DND-41 (cell line): Measurements from ENCODE around the gene ATP1A3.

ENCODE experiments used
- EZH2 ChIP-seq: IDR thresholded peaks from 3 replicates; pipeline ENCODE4 v1.6.1; 2012; ENCODE audit warnings: borderline replicate concordance, low read depth, mild to moderate bottlenecking, moderate library complexity, low read length, inconsistent platforms; ENCODE audit not compliant: severe bottlenecking
- TF ChIP-seq, protein P1 (sequence below): IDR thresholded peaks from 2 replicates; pipeline ENCODE4 v1.5.1; 2012; ENCODE audit warnings: borderline replicate concordance, low read length, moderate library complexity, mild to moderate bottlenecking; ENCODE audit not compliant: poor library complexity, severe bottlenecking; ENCODE audit errors: extremely low read depth

DNA sequence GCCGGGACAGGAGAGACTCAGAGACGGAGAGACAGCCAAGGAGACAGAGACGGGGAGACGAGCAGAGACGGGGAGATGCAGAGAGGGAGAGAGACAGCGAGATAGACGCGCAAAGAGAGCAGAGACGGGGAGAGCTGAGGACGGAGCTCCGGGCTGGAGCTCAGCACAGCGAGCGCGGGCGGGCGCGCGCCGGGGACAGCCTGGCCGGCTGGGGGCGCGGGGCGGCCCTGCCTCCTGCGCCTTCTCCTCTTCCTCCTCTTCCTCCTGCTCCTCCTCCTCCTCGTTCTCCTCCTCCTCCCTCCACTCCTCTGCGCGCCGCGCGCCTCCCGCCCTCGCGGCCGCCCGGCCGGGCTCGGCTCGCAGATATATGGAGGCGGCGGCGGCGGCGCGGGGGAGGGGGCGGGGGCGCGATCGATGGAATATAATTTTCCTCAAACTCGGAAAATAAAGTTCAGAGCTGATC lies 65.8 kb downstream of the ATP1A3 start, which contains the start of gene ERFL:
- TF ChIP-seq, protein P1, sequence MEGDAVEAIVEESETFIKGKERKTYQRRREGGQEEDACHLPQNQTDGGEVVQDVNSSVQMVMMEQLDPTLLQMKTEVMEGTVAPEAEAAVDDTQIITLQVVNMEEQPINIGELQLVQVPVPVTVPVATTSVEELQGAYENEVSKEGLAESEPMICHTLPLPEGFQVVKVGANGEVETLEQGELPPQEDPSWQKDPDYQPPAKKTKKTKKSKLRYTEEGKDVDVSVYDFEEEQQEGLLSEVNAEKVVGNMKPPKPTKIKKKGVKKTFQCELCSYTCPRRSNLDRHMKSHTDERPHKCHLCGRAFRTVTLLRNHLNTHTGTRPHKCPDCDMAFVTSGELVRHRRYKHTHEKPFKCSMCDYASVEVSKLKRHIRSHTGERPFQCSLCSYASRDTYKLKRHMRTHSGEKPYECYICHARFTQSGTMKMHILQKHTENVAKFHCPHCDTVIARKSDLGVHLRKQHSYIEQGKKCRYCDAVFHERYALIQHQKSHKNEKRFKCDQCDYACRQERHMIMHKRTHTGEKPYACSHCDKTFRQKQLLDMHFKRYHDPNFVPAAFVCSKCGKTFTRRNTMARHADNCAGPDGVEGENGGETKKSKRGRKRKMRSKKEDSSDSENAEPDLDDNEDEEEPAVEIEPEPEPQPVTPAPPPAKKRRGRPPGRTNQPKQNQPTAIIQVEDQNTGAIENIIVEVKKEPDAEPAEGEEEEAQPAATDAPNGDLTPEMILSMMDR = peak; percentile 25
- TF ChIP-seq EZH2 = no peak
